ENCODE results near the gene SEMA4D. TPM values are rescaled to one million over a fixed set of nuclear protein-coding genes. Genes with fewer than 3 reads are reported as not detected.
A peak's percentile ranks its signal among the peaks of the same experiment; 100 is the strongest.

SEMA4D gene
- total RNA-seq, 1 donor = 0.72 TPM

- no peaks in the 10 kb centered on the region for H3K9me3 ChIP-seq (ENCODE audit: low read depth, low read length)
- H3K79me2 ChIP-seq (ENCODE audit: insufficient read depth, low read length) = peaks cover 2% of the 10 kb centered on the region
- H3K27me3 ChIP-seq (ENCODE audit: insufficient read depth, low read length) = no peaks in the 10 kb centered on the region
- H2AFZ ChIP-seq (ENCODE audit: low read length) = no peak overlapping the region
- H3K4me3 ChIP-seq (ENCODE audit: insufficient read depth, low read length) = no peak overlapping the region
- no peaks in the 10 kb centered on the region for H3K4me1 ChIP-seq (ENCODE audit: insufficient read depth, low read length)
- peaks cover 69% of the 10 kb centered on the region for H3K36me3 ChIP-seq (ENCODE audit: insufficient read depth, low read length)
- no peak overlapping the region for H3K27ac ChIP-seq (ENCODE audit: low read depth, low read length)
- no peak for TF ChIP-seq CTCF (IDR thresholded peaks at IDR 0.05; ENCODE audit: extremely low read depth, low read depth, low read length)
- DNase-seq (ENCODE audit: insufficient read length, low spot score, missing footprints) = peak; percentile 52
- no peak overlapping the region for H3K4me2 ChIP-seq (ENCODE audit: insufficient read depth, low read length)
- H4K20me1 ChIP-seq (ENCODE audit: insufficient read depth, low read length) = peaks cover 4% of the 10 kb centered on the region
These were observed 140.3 kb downstream of the SEMA4D start for GRCh38 chr9:89357331-89358197.

DNA sequence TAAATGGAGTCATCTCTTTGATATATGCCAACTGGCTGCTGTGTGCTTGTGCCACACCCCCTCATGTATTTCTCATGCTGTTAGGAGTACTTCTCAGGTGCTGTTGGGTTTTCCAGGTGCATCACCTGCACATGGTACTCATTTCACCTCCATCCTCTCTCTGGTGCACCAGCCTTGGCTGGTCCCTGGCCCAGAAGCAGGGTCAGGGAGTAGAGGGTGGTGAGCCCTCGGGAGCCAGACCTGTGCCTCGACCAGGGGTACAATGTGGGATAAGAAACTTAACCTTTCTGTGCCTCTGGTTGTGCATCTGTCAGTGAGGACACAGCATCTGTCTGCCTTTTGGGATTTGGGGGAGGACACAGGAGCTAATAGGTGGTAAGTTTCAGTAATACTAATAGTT, 141.1 kb downstream of the SEMA4D start:
- peak; percentile 37 for DNase-seq (ENCODE audit: insufficient read length, low spot score, missing footprints)
- Histone ChIP-seq H4K20me1 (ENCODE audit: insufficient read depth, low read length) (peaks cover 4% of the 10 kb centered on the region), H3K9me3 (ENCODE audit: low read depth, low read length) (no peaks in the 10 kb centered on the region), H3K79me2 (ENCODE audit: insufficient read depth, low read length) (peaks cover 2% of the 10 kb centered on the region), H2AFZ (ENCODE audit: low read length) (no peak overlapping the region), H3K4me2 (ENCODE audit: insufficient read depth, low read length) (no peak overlapping the region), H3K27me3 (ENCODE audit: insufficient read depth, low read length) (no peaks in the 10 kb centered on the region), H3K4me1 (ENCODE audit: insufficient read depth, low read length) (no peaks in the 10 kb centered on the region), H3K36me3 (ENCODE audit: insufficient read depth, low read length) (peaks cover 73% of the 10 kb centered on the region), H3K4me3 (ENCODE audit: insufficient read depth, low read length) (no peak overlapping the region), H3K27ac (ENCODE audit: low read depth, low read length) (no peak overlapping the region)
- no peak for TF ChIP-seq CTCF (IDR thresholded peaks at IDR 0.05; ENCODE audit: extremely low read depth, low read depth, low read length)

DNA sequence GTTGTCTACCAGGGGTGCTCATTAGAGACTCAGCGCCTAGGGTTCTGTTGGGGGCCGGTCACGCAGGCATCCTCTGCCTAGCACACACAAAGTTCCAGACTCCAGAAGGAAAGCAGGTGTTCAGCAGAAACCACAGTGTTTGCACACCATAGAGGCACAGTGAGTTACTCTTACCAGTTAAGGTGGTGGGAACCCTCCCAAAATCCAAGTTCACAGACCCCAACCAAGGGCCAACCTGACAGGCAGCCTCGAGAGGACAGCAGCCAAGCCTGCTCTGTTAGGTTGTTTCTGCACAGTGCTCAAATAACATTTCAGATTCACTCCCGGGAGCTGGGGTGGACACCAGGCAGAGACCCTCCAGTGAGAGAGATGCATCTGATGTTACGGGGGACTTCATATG, 143.4 kb downstream of the SEMA4D start:
- H3K36me3 ChIP-seq (ENCODE audit: insufficient read depth, low read length) = peaks cover 76% of the 10 kb centered on the region
- no peak for TF ChIP-seq CTCF (IDR thresholded peaks at IDR 0.05; ENCODE audit: extremely low read depth, low read depth, low read length)

DNA sequence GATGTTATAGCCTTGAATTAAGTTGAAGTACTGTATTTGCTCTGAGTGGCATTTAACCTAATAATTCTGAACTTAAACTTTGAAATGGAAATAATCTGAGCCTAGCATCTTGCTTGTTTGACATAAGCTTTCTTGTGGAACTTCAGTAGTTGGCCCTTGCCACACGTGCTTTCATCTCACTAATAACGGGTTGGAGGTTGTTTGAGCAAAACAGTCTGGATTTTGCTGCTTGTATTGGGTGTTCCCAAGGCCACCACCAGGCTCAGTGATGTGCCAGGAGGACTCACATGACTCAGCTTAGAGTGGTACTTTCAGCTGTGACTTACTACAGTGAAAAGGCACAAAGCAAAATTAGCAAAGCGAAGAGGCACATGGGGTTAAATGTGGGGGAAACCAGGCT, 143.9 kb downstream of the SEMA4D start:
- no peak overlapping the region for H3K4me2 ChIP-seq (ENCODE audit: insufficient read depth, low read length)
- peak; percentile 75 for DNase-seq (ENCODE audit: insufficient read length, low spot score, missing footprints)
- H3K79me2 ChIP-seq (ENCODE audit: insufficient read depth, low read length) = peaks cover 2% of the 10 kb centered on the region
- H3K9me3 ChIP-seq (ENCODE audit: low read depth, low read length) = no peaks in the 10 kb centered on the region
- no peaks in the 10 kb centered on the region for H3K4me1 ChIP-seq (ENCODE audit: insufficient read depth, low read length)
- no peak for TF ChIP-seq CTCF (IDR thresholded peaks at IDR 0.05; ENCODE audit: extremely low read depth, low read depth, low read length)
- H2AFZ ChIP-seq (ENCODE audit: low read length) = no peak overlapping the region
- H3K27ac ChIP-seq (ENCODE audit: low read depth, low read length) = no peak overlapping the region
- H3K4me3 ChIP-seq (ENCODE audit: insufficient read depth, low read length) = no peak overlapping the region
- H3K36me3 ChIP-seq (ENCODE audit: insufficient read depth, low read length) = peaks cover 75% of the 10 kb centered on the region
- peaks cover 4% of the 10 kb centered on the region for H4K20me1 ChIP-seq (ENCODE audit: insufficient read depth, low read length)
- no peaks in the 10 kb centered on the region for H3K27me3 ChIP-seq (ENCODE audit: insufficient read depth, low read length)

More for the DNA sequence above, 143.4 kb downstream of the SEMA4D start:
- Histone ChIP-seq H3K4me2 (ENCODE audit: insufficient read depth, low read length) (no peak overlapping the region), H4K20me1 (ENCODE audit: insufficient read depth, low read length) (peaks cover 4% of the 10 kb centered on the region), H3K79me2 (ENCODE audit: insufficient read depth, low read length) (peaks cover 2% of the 10 kb centered on the region), H3K27me3 (ENCODE audit: insufficient read depth, low read length) (no peaks in the 10 kb centered on the region), H3K4me3 (ENCODE audit: insufficient read depth, low read length) (no peak overlapping the region), H3K27ac (ENCODE audit: low read depth, low read length) (no peak overlapping the region), H3K4me1 (ENCODE audit: insufficient read depth, low read length) (no peaks in the 10 kb centered on the region), H2AFZ (ENCODE audit: low read length) (no peak overlapping the region), H3K9me3 (ENCODE audit: low read depth, low read length) (no peaks in the 10 kb centered on the region)
- DNase-seq (ENCODE audit: insufficient read length, low spot score, missing footprints) = no peak

Data from osteoblast (primary cell).